PC-3 (cell line): Measurements from ENCODE around the gene ORC4.

ENCODE experiments used
- EZH2phosphoT487 ChIP-seq: fragments of 300-600 bp; sonication (generic); IDR thresholded peaks from 2 replicates; pipeline ENCODE4 v1.6.1; 2018; ENCODE audit warnings: mild to moderate bottlenecking, antibody characterized with exemption, low read length, borderline replicate concordance
- TF ChIP-seq, protein P1 (sequence below): fragments of 300-600 bp; sonication (generic); conservative IDR thresholded peaks from 2 replicates; pipeline ENCODE4 v1.5.1; 2017; ENCODE audit warnings: antibody characterized with exemption, low read depth, mild to moderate bottlenecking, low read length

DNA sequence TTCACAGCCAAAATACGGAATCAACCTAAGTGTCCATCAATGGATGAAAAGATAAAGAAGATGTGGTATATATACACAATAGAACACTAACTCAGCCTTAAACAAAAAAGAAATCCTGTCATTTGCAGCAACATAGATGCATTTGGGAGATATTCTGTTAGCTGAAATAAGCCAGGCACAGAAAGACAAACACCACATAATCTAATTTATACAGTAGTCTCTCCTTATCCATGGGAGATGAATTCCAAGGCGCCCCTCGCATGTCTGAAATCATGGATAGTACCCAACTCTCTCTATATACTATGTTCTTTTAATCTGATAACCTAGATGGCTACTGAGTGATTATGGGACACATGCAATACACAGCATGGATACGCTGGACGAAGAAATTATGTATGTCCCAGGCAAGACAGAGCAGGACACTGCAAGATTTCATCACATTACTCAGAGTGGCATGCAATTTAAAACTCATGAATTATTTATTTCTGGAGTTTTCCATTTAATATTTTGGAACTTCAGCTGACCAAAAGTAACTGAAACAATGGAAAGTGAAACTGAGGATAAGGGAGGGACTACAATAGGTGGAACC is 39.5 kb downstream of the ORC4 start:
- TF ChIP-seq, protein P1, sequence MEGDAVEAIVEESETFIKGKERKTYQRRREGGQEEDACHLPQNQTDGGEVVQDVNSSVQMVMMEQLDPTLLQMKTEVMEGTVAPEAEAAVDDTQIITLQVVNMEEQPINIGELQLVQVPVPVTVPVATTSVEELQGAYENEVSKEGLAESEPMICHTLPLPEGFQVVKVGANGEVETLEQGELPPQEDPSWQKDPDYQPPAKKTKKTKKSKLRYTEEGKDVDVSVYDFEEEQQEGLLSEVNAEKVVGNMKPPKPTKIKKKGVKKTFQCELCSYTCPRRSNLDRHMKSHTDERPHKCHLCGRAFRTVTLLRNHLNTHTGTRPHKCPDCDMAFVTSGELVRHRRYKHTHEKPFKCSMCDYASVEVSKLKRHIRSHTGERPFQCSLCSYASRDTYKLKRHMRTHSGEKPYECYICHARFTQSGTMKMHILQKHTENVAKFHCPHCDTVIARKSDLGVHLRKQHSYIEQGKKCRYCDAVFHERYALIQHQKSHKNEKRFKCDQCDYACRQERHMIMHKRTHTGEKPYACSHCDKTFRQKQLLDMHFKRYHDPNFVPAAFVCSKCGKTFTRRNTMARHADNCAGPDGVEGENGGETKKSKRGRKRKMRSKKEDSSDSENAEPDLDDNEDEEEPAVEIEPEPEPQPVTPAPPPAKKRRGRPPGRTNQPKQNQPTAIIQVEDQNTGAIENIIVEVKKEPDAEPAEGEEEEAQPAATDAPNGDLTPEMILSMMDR: no peak
- TF ChIP-seq EZH2phosphoT487: no peak
